ENCODE results near the gene ZDHHC17. TPM values are rescaled to one million over a fixed set of nuclear protein-coding genes. Genes with fewer than 3 reads are reported as not detected.
A peak's percentile ranks its signal among the peaks of the same experiment; 100 is the strongest.

ZDHHC17 gene
- polyA plus RNA-seq, 1 donor (not counting 4 experiments of a cell fraction or from before 2014, with no cell fraction given): 28.2 TPM

GRCh38 chr12:76874491-76875190 lies 110.7 kb downstream of the ZDHHC17 start:
- TF ChIP-seq EZH2 (IDR thresholded peaks at IDR 0.05; ENCODE audit: low read length) (no peak), CTCF (optimal IDR thresholded peaks at IDR 0.05 in 1 of 3, IDR thresholded peaks at IDR 0.05 in 1 of 3, conservative IDR thresholded peaks at IDR 0.05 in 1 of 3; ENCODE audit: extremely low read depth in 1 of 3, insufficient read depth in 2 of 3, low read length in 3 of 3) (no peak)
- Histone ChIP-seq H3K27me3 (ENCODE audit: control insufficient read depth, extremely low read depth, insufficient read depth, low read length) (no peaks in the 10 kb centered on the region), H3K9me3 (ENCODE audit: control insufficient read depth, low read depth, low read length) (no peaks in the 10 kb centered on the region), H3K9ac (ENCODE audit: control insufficient read depth, extremely low read depth, insufficient read depth, low read length) (no peak overlapping the region), H3K79me2 (ENCODE audit: control insufficient read depth, insufficient read depth, low read length) (peaks cover 26% of the 10 kb centered on the region), H2AFZ (ENCODE audit: control insufficient read depth, low read length) (no peak overlapping the region), H3K9me1 (ENCODE audit: control insufficient read depth, extremely low read depth, insufficient read depth, low read length) (no peaks in the 10 kb centered on the region), H3K4me3 (ENCODE audit: control insufficient read depth in 2 of 3, extremely low read depth in 1 of 3, insufficient read depth in 2 of 3, low read depth in 1 of 3, low read length in 3 of 3) (no peak overlapping the region), H3K27ac (ENCODE audit: control insufficient read depth, insufficient read depth, low read length) (no peak overlapping the region), H3K36me3 (ENCODE audit: control insufficient read depth in 2 of 2, extremely low read depth in 1 of 2, insufficient read depth in 2 of 2, low read length in 2 of 2) (peaks cover 0 to 1% of the 10 kb centered on the region in 2 experiments), H3K4me2 (ENCODE audit: control insufficient read depth, extremely low read depth, insufficient read depth, low read depth, low read length) (peak overlapping the region; percentile 12), H3K4me1 (ENCODE audit: control insufficient read depth, extremely low read depth, insufficient read depth, low read length) (peaks cover 18% of the 10 kb centered on the region), H4K20me1 (ENCODE audit: control insufficient read depth, extremely low read depth, insufficient read depth, low read length) (no peaks in the 10 kb centered on the region)
- FAIRE-seq: no peak
- DNase-seq (ENCODE audit: low read depth, low spot score): no peak
- dilution Hi-C loops (cut with MboI; ENCODE audit: extremely low pct_ligation_motif_present, low sequenced_read_pairs): no loop called here

GRCh38 chr12:76876696-76877229 lies 112.8 kb downstream of the ZDHHC17 start:
- peak overlapping the region in 1 of 3 experiments; percentile 22 for H3K4me3 ChIP-seq (ENCODE audit: control insufficient read depth in 2 of 3, extremely low read depth in 1 of 3, insufficient read depth in 2 of 3, low read depth in 1 of 3, low read length in 3 of 3)

More at GRCh38 chr12:76876696-76877229, 112.8 kb downstream of the ZDHHC17 start:
- Histone ChIP-seq H3K9me3 (ENCODE audit: control insufficient read depth, low read depth, low read length) (no peaks in the 10 kb centered on the region), H3K4me2 (ENCODE audit: control insufficient read depth, extremely low read depth, insufficient read depth, low read depth, low read length) (peak overlapping the region; percentile 80), H2AFZ (ENCODE audit: control insufficient read depth, low read length) (no peak overlapping the region), H4K20me1 (ENCODE audit: control insufficient read depth, extremely low read depth, insufficient read depth, low read length) (no peaks in the 10 kb centered on the region), H3K27ac (ENCODE audit: control insufficient read depth, insufficient read depth, low read length) (peak overlapping the region; percentile 56), H3K9me1 (ENCODE audit: control insufficient read depth, extremely low read depth, insufficient read depth, low read length) (no peaks in the 10 kb centered on the region), H3K4me1 (ENCODE audit: control insufficient read depth, extremely low read depth, insufficient read depth, low read length) (peaks cover 18% of the 10 kb centered on the region), H3K79me2 (ENCODE audit: control insufficient read depth, insufficient read depth, low read length) (peaks cover 23% of the 10 kb centered on the region), H3K27me3 (ENCODE audit: control insufficient read depth, extremely low read depth, insufficient read depth, low read length) (no peaks in the 10 kb centered on the region), H3K9ac (ENCODE audit: control insufficient read depth, extremely low read depth, insufficient read depth, low read length) (peak overlapping the region; percentile 6), H3K36me3 (ENCODE audit: control insufficient read depth in 2 of 2, extremely low read depth in 1 of 2, insufficient read depth in 2 of 2, low read length in 2 of 2) (no peaks in the 10 kb centered on the region)
- FAIRE-seq (peak; percentile 95), DNase-seq (ENCODE audit: low read depth, low spot score) (peak; percentile 75)
- TF ChIP-seq EZH2 (IDR thresholded peaks at IDR 0.05; ENCODE audit: low read length) (no peak), CTCF (optimal IDR thresholded peaks at IDR 0.05 in 1 of 3, IDR thresholded peaks at IDR 0.05 in 1 of 3, conservative IDR thresholded peaks at IDR 0.05 in 1 of 3; ENCODE audit: extremely low read depth in 1 of 3, insufficient read depth in 2 of 3, low read length in 3 of 3) (peak in 1 of 3 experiments; percentile 7)
- dilution Hi-C loops (cut with MboI; ENCODE audit: extremely low pct_ligation_motif_present, low sequenced_read_pairs): no loop called here
